ENCODE data around the gene MAP2K5. TPM values are rescaled to one million over a fixed set of nuclear protein-coding genes. Genes with fewer than 3 reads are reported as not detected.

The MAP2K5 gene
- total and polyA plus RNA-seq, 2 experiments from 2014 or later: 6.8 to 13.6 TPM

DNA sequence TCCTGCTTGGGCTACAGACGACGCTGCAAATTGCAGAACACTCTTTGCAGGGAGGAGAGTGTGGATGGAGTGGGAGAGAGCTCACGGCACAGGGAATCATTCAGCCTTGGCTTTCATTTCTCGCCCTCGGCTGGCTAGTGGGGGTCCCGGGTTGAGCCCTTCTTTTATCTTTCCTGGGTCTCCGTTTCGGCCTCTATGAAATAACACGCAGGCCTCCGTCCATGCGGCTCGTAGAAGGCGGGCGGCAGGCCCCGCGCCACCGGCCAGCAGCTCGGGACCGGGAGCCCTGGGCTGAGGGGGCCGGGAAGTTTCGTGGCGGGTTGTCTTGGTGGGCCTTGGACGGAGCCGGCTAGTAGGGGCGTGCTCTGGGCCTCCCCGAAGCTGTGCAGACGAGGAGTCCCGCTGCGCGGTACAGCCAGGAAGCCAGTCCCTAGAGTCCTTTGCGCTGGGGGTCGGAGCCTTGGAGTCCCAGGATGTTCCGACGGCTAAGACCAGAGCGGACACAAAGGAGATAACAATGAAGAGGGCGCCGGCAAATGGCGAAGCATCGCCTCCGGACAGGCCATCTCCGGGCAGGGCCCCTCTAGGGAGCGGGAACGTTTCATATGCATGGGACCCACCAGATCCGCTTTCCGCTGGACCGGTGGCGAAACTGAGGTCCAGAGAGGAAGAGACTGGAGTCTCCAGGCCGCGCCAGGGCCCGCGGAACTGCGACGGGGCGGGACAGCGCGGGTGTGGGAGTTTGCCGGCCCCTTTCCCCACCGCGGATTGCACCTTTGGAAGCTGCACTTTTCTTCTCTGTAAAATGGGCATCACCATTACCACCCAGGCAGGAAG lies 293.0 kb downstream of the MAP2K5 start:
- no peaks in the 10 kb centered on the region for H3K9me3 ChIP-seq (ENCODE audit: low read depth)
- no peak overlapping the region for H3K27ac ChIP-seq
- peak overlapping the region; percentile 12 for H3K4me3 ChIP-seq
- TF ChIP-seq, protein P1, sequence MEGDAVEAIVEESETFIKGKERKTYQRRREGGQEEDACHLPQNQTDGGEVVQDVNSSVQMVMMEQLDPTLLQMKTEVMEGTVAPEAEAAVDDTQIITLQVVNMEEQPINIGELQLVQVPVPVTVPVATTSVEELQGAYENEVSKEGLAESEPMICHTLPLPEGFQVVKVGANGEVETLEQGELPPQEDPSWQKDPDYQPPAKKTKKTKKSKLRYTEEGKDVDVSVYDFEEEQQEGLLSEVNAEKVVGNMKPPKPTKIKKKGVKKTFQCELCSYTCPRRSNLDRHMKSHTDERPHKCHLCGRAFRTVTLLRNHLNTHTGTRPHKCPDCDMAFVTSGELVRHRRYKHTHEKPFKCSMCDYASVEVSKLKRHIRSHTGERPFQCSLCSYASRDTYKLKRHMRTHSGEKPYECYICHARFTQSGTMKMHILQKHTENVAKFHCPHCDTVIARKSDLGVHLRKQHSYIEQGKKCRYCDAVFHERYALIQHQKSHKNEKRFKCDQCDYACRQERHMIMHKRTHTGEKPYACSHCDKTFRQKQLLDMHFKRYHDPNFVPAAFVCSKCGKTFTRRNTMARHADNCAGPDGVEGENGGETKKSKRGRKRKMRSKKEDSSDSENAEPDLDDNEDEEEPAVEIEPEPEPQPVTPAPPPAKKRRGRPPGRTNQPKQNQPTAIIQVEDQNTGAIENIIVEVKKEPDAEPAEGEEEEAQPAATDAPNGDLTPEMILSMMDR (IDR thresholded peaks at IDR 0.05; ENCODE audit: low read depth, low read length): no peak
- H3K4me1 ChIP-seq (ENCODE audit: low read depth): peaks cover 27% of the 10 kb centered on the region
- DNase-seq (ENCODE audit: low read depth in 1 of 2, low spot score in 1 of 2): no peak
- H3K27me3 ChIP-seq: peaks cover 85% of the 10 kb centered on the region
- H3K36me3 ChIP-seq: no peaks in the 10 kb centered on the region

DNA sequence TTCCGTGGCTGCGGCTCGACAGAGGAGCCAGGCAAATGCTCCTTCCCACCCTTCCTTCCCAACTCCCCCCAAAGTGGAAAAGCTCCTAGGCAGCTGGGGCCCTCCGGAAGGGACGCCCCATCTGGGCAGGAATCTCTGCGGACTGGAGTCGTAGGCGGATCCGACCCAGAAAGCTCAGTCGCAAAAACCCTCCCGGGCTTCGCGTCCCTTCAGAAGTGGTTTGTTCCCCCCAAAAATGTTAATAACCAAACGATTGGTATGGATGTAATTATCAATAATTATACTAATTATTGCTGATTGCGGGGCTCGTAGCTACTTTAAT lies 293.6 kb downstream of the MAP2K5 start:
- H3K27me3 ChIP-seq: peaks cover 80% of the 10 kb centered on the region
- H3K4me1 ChIP-seq (ENCODE audit: low read depth): peaks cover 29% of the 10 kb centered on the region
- H3K9me3 ChIP-seq (ENCODE audit: low read depth): no peaks in the 10 kb centered on the region
- DNase-seq (ENCODE audit: low read depth in 1 of 2, low spot score in 1 of 2): no peak
- TF ChIP-seq, protein P1 (IDR thresholded peaks at IDR 0.05; ENCODE audit: low read depth, low read length): no peak
- H3K36me3 ChIP-seq: no peaks in the 10 kb centered on the region
- no peak overlapping the region for H3K27ac ChIP-seq
- peak overlapping the region; percentile 12 for H3K4me3 ChIP-seq

DNA sequence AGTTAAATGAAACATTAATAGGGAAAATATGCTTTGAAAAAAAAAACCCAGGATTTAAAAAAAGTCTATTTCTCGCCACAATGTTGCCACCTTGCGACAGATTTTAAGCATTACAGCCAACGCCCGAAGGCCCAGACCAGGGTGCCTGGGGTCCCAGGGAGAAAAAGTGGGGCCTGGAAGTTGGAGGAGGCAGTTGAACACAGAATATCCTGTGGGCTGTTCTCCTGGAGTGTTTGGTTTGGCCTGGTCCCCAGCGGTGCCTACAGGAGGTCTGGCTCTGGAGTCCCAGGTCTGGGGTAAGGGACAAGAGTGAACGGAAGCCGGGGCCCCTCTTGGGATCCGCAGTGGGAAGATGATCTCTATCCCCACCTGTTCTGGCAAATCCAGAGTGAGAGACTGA lies 294.0 kb downstream of the MAP2K5 start:
- TF ChIP-seq, protein P1 (IDR thresholded peaks at IDR 0.05; ENCODE audit: low read depth, low read length): peak; percentile 74
- H3K4me1 ChIP-seq (ENCODE audit: low read depth): peaks cover 29% of the 10 kb centered on the region
- peaks cover 76% of the 10 kb centered on the region for H3K27me3 ChIP-seq
- H3K36me3 ChIP-seq: no peaks in the 10 kb centered on the region
- no peaks in the 10 kb centered on the region for H3K9me3 ChIP-seq (ENCODE audit: low read depth)
- H3K4me3 ChIP-seq: no peak overlapping the region
- peak; percentile 60 to 61 for DNase-seq (ENCODE audit: low read depth in 1 of 2, low spot score in 1 of 2)
- H3K27ac ChIP-seq: no peak overlapping the region

DNA sequence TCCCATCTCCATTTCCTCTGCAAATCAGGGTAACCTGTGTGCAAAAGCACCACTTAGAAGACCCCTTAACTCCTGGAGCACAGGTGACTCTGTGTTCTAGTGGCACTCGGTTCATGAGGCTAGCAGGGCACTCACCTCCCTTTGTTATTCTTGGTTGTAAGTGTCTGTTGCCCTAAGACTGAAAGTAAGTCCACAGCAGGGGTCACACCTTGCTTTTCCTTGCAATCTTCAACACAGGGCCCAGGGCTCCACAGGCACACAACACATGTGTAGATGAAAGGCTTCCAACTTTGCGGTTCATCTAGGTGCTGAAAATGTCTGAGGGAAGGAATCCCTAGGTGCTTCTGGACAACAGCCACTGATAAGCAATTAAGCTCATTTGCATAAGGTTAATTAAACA lies 294.5 kb downstream of the MAP2K5 start:
- DNase-seq (ENCODE audit: low read depth in 1 of 2, low spot score in 1 of 2): no peak
- Histone ChIP-seq H3K9me3 (ENCODE audit: low read depth) (no peaks in the 10 kb centered on the region), H3K4me1 (ENCODE audit: low read depth) (peaks cover 29% of the 10 kb centered on the region), H3K27me3 (peaks cover 71% of the 10 kb centered on the region), H3K4me3 (no peak overlapping the region), H3K27ac (no peak overlapping the region), H3K36me3 (no peaks in the 10 kb centered on the region)
- TF ChIP-seq, protein P1 (IDR thresholded peaks at IDR 0.05; ENCODE audit: low read depth, low read length): no peak

DNA sequence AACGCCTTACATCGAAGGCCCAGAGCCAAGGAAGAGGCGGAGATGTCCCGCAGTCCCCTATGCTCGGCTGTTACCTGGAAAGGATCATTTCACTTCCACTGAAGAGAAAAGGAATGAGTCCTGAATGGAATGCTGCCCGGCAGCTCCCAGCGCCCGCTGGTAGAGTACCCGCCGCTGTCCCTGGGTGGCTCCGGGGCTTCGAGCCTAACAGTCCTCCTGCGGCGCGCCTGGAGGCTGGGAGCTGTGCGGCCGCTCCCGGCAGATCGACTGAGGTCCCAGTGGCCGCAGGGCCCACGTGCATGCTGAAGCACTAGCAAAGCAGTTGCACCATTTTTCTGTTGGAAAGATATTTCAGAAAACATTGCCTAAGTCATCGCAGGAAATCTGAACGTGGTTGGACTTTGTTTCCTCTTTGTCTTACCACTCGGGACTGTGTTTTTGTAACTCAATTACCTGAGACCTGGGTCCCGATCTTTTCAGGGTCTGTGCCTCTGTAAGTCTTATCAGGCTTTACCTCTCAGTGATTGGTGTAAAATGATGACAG lies 296.4 kb downstream of the MAP2K5 start:
- H3K27me3 ChIP-seq: peaks cover 52% of the 10 kb centered on the region
- H3K36me3 ChIP-seq: no peaks in the 10 kb centered on the region
- H3K4me3 ChIP-seq: peak overlapping the region; percentile 96
- H3K9me3 ChIP-seq (ENCODE audit: low read depth): no peaks in the 10 kb centered on the region
- TF ChIP-seq, protein P1 (IDR thresholded peaks at IDR 0.05; ENCODE audit: low read depth, low read length): no peak
- no peak overlapping the region for H3K27ac ChIP-seq
- peaks cover 25% of the 10 kb centered on the region for H3K4me1 ChIP-seq (ENCODE audit: low read depth)
- peak; percentile 69 to 87 for DNase-seq (ENCODE audit: low read depth in 1 of 2, low spot score in 1 of 2)

All from cardiac muscle cell (in vitro differentiated cells and primary cell).